DOHH2 (cell line): ENCODE measurements around the gene TRIM41.
A peak's percentile ranks its signal among the peaks of the same experiment; 100 is the strongest.

Experiments
- H3F3A ChIP-seq: fragments of 200-600 bp; sonication (generic), shearing (Covaris generic); 2 replicates; pipeline ENCODE4 v1.6.0; 2016; ENCODE audit warnings: antibody characterized with exemption, mild to moderate bottlenecking; ENCODE audit not compliant: control insufficient read depth, insufficient read depth
- H3K27ac ChIP-seq: fragments of 200-600 bp; sonication (generic); 2 replicates; pipeline ENCODE4 v1.5.1; 2014; ENCODE audit warnings: low read depth, mild to moderate bottlenecking, low read length, moderate library complexity
- H3K27me3 ChIP-seq: fragments of 200-600 bp; sonication (generic); 2 replicates; pipeline ENCODE4 v1.6.1; 2014; ENCODE audit warnings: mild to moderate bottlenecking, low read length, mixed read lengths; ENCODE audit not compliant: control insufficient read depth
- H3K36me3 ChIP-seq: fragments of 200-600 bp; sonication (generic); 2 replicates; pipeline ENCODE4 v1.6.1; 2014; ENCODE audit warnings: mild to moderate bottlenecking, low read length, moderate library complexity, mixed read lengths; ENCODE audit not compliant: control insufficient read depth
- H3K4me1 ChIP-seq: fragments of 200-600 bp; sonication (generic); 2 replicates; pipeline ENCODE4 v1.6.1; 2014; ENCODE audit warnings: mild to moderate bottlenecking, low read length, mixed read lengths; ENCODE audit not compliant: control insufficient read depth
- H3K4me2 ChIP-seq: fragments of 200-600 bp; sonication (generic); 2 replicates; pipeline ENCODE4 v1.6.0; 2014; ENCODE audit warnings: mild to moderate bottlenecking, low read length, moderate library complexity
- H3K4me3 ChIP-seq: fragments of 200-600 bp; sonication (generic); 2 replicates; pipeline ENCODE4 v1.5.1; 2014; ENCODE audit warnings: mild to moderate bottlenecking, low read length, mixed read lengths
- H3K79me2 ChIP-seq: fragments of 200-600 bp; sonication (generic); 2 replicates; pipeline ENCODE4 v1.6.1; 2014; ENCODE audit warnings: mild to moderate bottlenecking, low read length, mixed read lengths; ENCODE audit not compliant: control insufficient read depth
- H3K9me2 ChIP-seq: fragments of 200-600 bp; sonication (generic); replicated peaks from 2 replicates; pipeline ENCODE4 v1.6.1; 2014; ENCODE audit warnings: mild to moderate bottlenecking, low read length, mixed read lengths; ENCODE audit not compliant: control insufficient read depth
- H3K9me3 ChIP-seq: fragments of 200-600 bp; sonication (generic); 2 replicates; pipeline ENCODE4 v1.6.1; 2014; ENCODE audit warnings: antibody characterized with exemption, low read length, mixed read lengths; ENCODE audit not compliant: control insufficient read depth, insufficient read depth
- H4K20me1 ChIP-seq: fragments of 200-600 bp; sonication (generic); 2 replicates; pipeline ENCODE4 v1.6.0; 2014; ENCODE audit warnings: low read depth, mild to moderate bottlenecking, antibody characterized with exemption, low read length, moderate library complexity; ENCODE audit not compliant: control insufficient read depth, insufficient read depth
- EZH2phosphoT487 ChIP-seq: fragments of 200-600 bp; sonication (generic); IDR thresholded peaks from 2 replicates; pipeline ENCODE4 v1.6.1; 2017; ENCODE audit warnings: borderline replicate concordance, mild to moderate bottlenecking, antibody characterized with exemption, low read length, moderate library complexity, mixed read lengths
- TF ChIP-seq, protein P1 (sequence below): fragments of 200-600 bp; sonication (generic); IDR thresholded peaks from one replicate; pipeline ENCODE4 v1.5.1; 2014; ENCODE audit warnings: antibody characterized with exemption, mild to moderate bottlenecking, low read depth, low read length; ENCODE audit not compliant: poor library complexity, severe bottlenecking

The TRIM41 gene

DNA sequence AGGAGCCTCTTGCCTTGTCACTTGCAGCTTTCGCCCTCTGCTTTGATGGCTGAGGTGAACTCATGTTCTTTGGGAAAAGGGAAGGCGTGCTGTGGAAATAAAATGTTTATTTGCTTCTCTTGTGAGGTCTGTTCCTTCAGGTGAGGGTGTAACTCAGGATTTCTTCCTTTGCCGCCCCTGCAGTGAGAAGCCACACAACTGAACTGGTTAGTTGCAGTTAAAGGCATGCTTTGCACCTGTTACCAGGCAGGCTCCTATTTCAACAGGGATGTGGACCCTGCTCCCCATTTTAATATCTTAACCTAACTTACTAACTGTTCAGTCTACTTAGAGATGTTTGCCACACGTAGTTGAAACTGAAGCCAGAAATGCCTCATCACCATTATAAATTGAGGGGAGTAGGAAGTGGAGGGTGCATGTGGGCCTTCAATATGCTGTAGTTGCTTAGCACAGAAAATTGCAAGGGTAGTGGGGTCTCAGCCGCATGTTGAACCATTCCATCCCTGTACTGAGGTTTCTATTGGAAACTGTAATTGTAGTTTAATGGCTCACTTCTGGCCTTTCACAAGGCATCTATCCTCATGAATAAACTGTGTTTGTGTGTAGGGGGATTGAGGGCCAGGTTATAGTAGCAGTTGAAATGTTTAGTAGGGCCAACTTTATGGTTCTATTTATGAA is 12.7 kb downstream of the TRIM41 start:
- TF ChIP-seq, protein P1, sequence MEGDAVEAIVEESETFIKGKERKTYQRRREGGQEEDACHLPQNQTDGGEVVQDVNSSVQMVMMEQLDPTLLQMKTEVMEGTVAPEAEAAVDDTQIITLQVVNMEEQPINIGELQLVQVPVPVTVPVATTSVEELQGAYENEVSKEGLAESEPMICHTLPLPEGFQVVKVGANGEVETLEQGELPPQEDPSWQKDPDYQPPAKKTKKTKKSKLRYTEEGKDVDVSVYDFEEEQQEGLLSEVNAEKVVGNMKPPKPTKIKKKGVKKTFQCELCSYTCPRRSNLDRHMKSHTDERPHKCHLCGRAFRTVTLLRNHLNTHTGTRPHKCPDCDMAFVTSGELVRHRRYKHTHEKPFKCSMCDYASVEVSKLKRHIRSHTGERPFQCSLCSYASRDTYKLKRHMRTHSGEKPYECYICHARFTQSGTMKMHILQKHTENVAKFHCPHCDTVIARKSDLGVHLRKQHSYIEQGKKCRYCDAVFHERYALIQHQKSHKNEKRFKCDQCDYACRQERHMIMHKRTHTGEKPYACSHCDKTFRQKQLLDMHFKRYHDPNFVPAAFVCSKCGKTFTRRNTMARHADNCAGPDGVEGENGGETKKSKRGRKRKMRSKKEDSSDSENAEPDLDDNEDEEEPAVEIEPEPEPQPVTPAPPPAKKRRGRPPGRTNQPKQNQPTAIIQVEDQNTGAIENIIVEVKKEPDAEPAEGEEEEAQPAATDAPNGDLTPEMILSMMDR, result no peak
- Histone ChIP-seq H3K9me2 (no peaks in the 10 kb centered on the region), H3K79me2 (peaks cover 24% of the 10 kb centered on the region), H3K4me2 (no peak overlapping the region), H3K4me1 (peaks cover 2% of the 10 kb centered on the region), H3K27me3 (no peaks in the 10 kb centered on the region), H3K9me3 (no peaks in the 10 kb centered on the region), H3K36me3 (peaks cover 86% of the 10 kb centered on the region), H4K20me1 (peaks cover 18% of the 10 kb centered on the region), H3K27ac (peak overlapping the region; percentile 14), H3F3A (peaks cover 66% of the 10 kb centered on the region), H3K4me3 (no peak overlapping the region)

DNA sequence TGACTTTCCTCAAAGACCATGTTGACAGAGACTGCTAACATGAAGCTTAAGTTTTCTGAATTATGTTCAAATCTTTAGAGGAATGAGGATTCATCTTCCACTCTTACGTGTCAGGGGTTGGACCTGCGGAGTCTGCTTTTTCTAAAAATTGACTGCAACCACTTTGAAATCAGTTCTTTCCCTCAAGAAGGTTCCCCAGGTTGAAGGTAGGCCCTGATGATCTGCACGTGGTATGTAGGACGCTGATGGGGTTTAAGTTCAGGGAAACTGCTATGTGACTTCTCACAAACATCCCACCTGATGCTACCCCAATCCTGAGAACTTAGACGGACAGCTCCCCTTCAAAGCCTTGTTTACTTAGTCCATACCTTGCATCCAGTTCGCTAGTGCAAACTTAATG is 13.4 kb downstream of the TRIM41 start:
- Histone ChIP-seq H3K36me3 (peaks cover 86% of the 10 kb centered on the region), H3K9me2 (no peaks in the 10 kb centered on the region), H3K27me3 (no peaks in the 10 kb centered on the region), H3F3A (peaks cover 71% of the 10 kb centered on the region), H3K4me2 (no peak overlapping the region), H3K27ac (0 out of 2 replicates have a peak overlapping the region, but pooled peaks have one; percentile 14), H3K4me3 (no peak overlapping the region), H3K79me2 (peaks cover 30% of the 10 kb centered on the region), H3K4me1 (peaks cover 6% of the 10 kb centered on the region), H3K9me3 (no peaks in the 10 kb centered on the region), H4K20me1 (peaks cover 20% of the 10 kb centered on the region)
- TF ChIP-seq, protein P1, result no peak
- TF ChIP-seq EZH2phosphoT487, result no peak

DNA sequence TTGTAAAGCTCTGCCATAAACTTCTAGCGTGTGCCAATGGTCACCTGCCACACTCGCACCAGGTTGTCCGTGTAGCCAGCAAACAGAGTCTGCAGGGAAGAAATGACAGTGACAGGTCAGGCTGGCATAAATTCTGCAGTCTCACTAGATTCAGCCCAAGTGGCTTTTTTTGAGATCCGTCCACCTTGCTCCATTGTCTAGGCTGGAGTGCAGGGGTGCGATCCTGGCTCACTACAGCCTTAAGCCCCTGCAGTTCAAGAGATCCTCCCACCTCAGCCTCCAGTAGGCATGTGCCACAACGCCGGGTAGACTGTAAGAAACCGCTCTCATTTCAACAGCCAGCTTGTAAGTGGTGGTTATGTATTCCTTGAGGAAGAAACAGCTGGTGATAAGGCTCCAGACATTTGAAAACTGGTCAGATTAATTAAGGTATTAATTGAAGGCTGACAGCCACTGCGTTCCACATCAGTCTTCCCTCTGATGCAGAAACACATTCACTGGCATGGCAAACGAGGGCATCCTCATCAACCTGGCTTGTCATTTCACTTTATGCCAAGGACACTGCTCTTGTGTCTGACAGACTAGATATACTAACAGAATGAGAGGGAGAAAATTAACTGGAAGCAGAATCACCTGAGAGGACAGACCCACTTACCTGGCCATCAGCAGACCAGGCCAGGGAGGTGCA is 14.0 kb downstream of the TRIM41 start:
- H3K9me2 ChIP-seq, result no peaks in the 10 kb centered on the region
- no peaks in the 10 kb centered on the region for H3K9me3 ChIP-seq
- peaks cover 26% of the 10 kb centered on the region for H4K20me1 ChIP-seq
- H3K27me3 ChIP-seq, result no peaks in the 10 kb centered on the region
- peaks cover 88% of the 10 kb centered on the region for H3K36me3 ChIP-seq
- peaks cover 76% of the 10 kb centered on the region for H3F3A ChIP-seq
- H3K79me2 ChIP-seq, result peaks cover 37% of the 10 kb centered on the region
- H3K4me3 ChIP-seq, result no peak overlapping the region
- H3K4me1 ChIP-seq, result peaks cover 12% of the 10 kb centered on the region
- H3K4me2 ChIP-seq, result no peak overlapping the region
- TF ChIP-seq, protein P1, result no peak
- no peak for TF ChIP-seq EZH2phosphoT487
- H3K27ac ChIP-seq, result no peak overlapping the region
